DOHH2 (cell line): ENCODE measurements around the gene DGCR2.

Experiments
- H3F3A ChIP-seq: fragments of 200-600 bp; sonication (generic), shearing (Covaris generic); 2 replicates; pipeline ENCODE4 v1.6.0; 2016; ENCODE audit warnings: antibody characterized with exemption, mild to moderate bottlenecking; ENCODE audit not compliant: control insufficient read depth, insufficient read depth
- H3K27ac ChIP-seq: fragments of 200-600 bp; sonication (generic); 2 replicates; pipeline ENCODE4 v1.5.1; 2014; ENCODE audit warnings: low read depth, mild to moderate bottlenecking, low read length, moderate library complexity
- H3K27me3 ChIP-seq: fragments of 200-600 bp; sonication (generic); 2 replicates; pipeline ENCODE4 v1.6.1; 2014; ENCODE audit warnings: mild to moderate bottlenecking, low read length, mixed read lengths; ENCODE audit not compliant: control insufficient read depth
- H3K36me3 ChIP-seq: fragments of 200-600 bp; sonication (generic); 2 replicates; pipeline ENCODE4 v1.6.1; 2014; ENCODE audit warnings: mild to moderate bottlenecking, low read length, moderate library complexity, mixed read lengths; ENCODE audit not compliant: control insufficient read depth
- H3K4me1 ChIP-seq: fragments of 200-600 bp; sonication (generic); 2 replicates; pipeline ENCODE4 v1.6.1; 2014; ENCODE audit warnings: mild to moderate bottlenecking, low read length, mixed read lengths; ENCODE audit not compliant: control insufficient read depth
- H3K4me2 ChIP-seq: fragments of 200-600 bp; sonication (generic); 2 replicates; pipeline ENCODE4 v1.6.0; 2014; ENCODE audit warnings: mild to moderate bottlenecking, low read length, moderate library complexity
- H3K4me3 ChIP-seq: fragments of 200-600 bp; sonication (generic); 2 replicates; pipeline ENCODE4 v1.5.1; 2014; ENCODE audit warnings: mild to moderate bottlenecking, low read length, mixed read lengths
- H3K79me2 ChIP-seq: fragments of 200-600 bp; sonication (generic); 2 replicates; pipeline ENCODE4 v1.6.1; 2014; ENCODE audit warnings: mild to moderate bottlenecking, low read length, mixed read lengths; ENCODE audit not compliant: control insufficient read depth
- H3K9me2 ChIP-seq: fragments of 200-600 bp; sonication (generic); replicated peaks from 2 replicates; pipeline ENCODE4 v1.6.1; 2014; ENCODE audit warnings: mild to moderate bottlenecking, low read length, mixed read lengths; ENCODE audit not compliant: control insufficient read depth
- H3K9me3 ChIP-seq: fragments of 200-600 bp; sonication (generic); 2 replicates; pipeline ENCODE4 v1.6.1; 2014; ENCODE audit warnings: antibody characterized with exemption, low read length, mixed read lengths; ENCODE audit not compliant: control insufficient read depth, insufficient read depth
- H4K20me1 ChIP-seq: fragments of 200-600 bp; sonication (generic); 2 replicates; pipeline ENCODE4 v1.6.0; 2014; ENCODE audit warnings: low read depth, mild to moderate bottlenecking, antibody characterized with exemption, low read length, moderate library complexity; ENCODE audit not compliant: control insufficient read depth, insufficient read depth
- EZH2phosphoT487 ChIP-seq: fragments of 200-600 bp; sonication (generic); IDR thresholded peaks from 2 replicates; pipeline ENCODE4 v1.6.1; 2017; ENCODE audit warnings: borderline replicate concordance, mild to moderate bottlenecking, antibody characterized with exemption, low read length, moderate library complexity, mixed read lengths
- TF ChIP-seq, protein P1 (sequence below): fragments of 200-600 bp; sonication (generic); IDR thresholded peaks from one replicate; pipeline ENCODE4 v1.5.1; 2014; ENCODE audit warnings: antibody characterized with exemption, mild to moderate bottlenecking, low read depth, low read length; ENCODE audit not compliant: poor library complexity, severe bottlenecking

DGCR2 gene

DNA sequence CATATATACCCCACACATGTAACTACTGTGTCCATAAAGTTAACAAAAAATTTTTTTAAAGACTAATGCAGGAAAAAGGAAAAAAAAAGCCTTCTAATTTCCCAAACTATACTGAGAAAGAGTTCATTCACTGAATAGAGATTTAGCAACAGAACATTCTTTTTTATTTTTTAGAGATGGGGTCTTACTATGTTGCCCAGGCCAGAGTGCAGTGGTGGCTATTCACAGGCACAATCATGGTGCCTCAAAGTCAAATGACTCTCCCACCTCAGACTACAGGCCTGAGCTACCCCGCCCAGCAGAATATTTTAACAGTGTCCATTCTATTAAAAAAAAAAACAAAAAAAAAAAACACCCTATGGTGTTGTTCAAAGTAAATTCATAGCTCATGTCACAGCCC, 25.7 kb downstream of the DGCR2 start:
- peaks cover 7% of the 10 kb centered on the region; the same call in 1 of the 2 replicates for H4K20me1 ChIP-seq
- H3K9me3 ChIP-seq, result no peaks in the 10 kb centered on the region
- H3K36me3 ChIP-seq, result peaks cover 5% of the 10 kb centered on the region; the same call in 1 of the 2 replicates
- H3K27ac ChIP-seq, result no peak overlapping the region
- no peaks in the 10 kb centered on the region for H3F3A ChIP-seq
- H3K4me3 ChIP-seq, result no peak overlapping the region
- H3K9me2 ChIP-seq, result no peaks in the 10 kb centered on the region
- no peaks in the 10 kb centered on the region for H3K4me1 ChIP-seq
- no peaks in the 10 kb centered on the region for H3K27me3 ChIP-seq
- TF ChIP-seq EZH2phosphoT487, result no peak
- TF ChIP-seq, protein P1, sequence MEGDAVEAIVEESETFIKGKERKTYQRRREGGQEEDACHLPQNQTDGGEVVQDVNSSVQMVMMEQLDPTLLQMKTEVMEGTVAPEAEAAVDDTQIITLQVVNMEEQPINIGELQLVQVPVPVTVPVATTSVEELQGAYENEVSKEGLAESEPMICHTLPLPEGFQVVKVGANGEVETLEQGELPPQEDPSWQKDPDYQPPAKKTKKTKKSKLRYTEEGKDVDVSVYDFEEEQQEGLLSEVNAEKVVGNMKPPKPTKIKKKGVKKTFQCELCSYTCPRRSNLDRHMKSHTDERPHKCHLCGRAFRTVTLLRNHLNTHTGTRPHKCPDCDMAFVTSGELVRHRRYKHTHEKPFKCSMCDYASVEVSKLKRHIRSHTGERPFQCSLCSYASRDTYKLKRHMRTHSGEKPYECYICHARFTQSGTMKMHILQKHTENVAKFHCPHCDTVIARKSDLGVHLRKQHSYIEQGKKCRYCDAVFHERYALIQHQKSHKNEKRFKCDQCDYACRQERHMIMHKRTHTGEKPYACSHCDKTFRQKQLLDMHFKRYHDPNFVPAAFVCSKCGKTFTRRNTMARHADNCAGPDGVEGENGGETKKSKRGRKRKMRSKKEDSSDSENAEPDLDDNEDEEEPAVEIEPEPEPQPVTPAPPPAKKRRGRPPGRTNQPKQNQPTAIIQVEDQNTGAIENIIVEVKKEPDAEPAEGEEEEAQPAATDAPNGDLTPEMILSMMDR, result no peak
- H3K79me2 ChIP-seq, result peaks cover 59% of the 10 kb centered on the region
- no peak overlapping the region for H3K4me2 ChIP-seq

DNA sequence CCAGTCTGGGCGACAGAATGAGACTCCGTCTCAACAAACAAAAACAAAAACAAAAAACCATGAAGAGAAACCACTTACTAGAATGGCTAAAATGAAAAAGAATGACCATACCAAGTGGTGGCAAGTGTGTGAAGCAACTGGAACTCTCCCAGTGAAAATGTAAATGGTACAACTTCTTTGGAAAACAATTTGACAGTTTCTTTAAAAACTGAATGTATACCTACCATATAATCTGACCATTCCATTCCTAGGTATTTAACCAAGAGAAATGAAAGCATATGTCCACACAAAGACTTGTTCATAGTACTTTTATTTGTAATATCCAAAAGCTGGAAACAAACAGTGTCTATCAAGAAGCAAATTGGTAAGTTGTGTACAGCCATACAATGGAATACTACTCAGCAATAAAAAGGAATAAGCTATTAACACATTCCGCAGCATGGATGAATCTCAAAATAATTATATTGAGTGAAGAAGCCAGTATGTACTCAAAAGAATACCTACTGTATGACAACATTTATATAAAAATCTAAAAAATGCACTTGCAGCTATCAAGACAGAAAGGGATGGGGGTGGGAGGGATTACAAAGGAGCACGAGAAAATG, 27.7 kb downstream of the DGCR2 start:
- H3K4me2 ChIP-seq, result no peak overlapping the region
- H4K20me1 ChIP-seq, result peaks cover 7% of the 10 kb centered on the region; the same call in 1 of the 2 replicates
- H3K27ac ChIP-seq, result no peak overlapping the region
- H3K27me3 ChIP-seq, result no peaks in the 10 kb centered on the region
- H3K79me2 ChIP-seq, result peaks cover 43% of the 10 kb centered on the region
- no peaks in the 10 kb centered on the region for H3K4me1 ChIP-seq
- peaks cover 5% of the 10 kb centered on the region; the same call in 1 of the 2 replicates for H3K36me3 ChIP-seq
- H3K9me3 ChIP-seq, result no peaks in the 10 kb centered on the region
- H3F3A ChIP-seq, result no peaks in the 10 kb centered on the region
- H3K9me2 ChIP-seq, result no peaks in the 10 kb centered on the region
- H3K4me3 ChIP-seq, result no peak overlapping the region
- TF ChIP-seq, protein P1, result no peak
- TF ChIP-seq EZH2phosphoT487, result no peak

DNA sequence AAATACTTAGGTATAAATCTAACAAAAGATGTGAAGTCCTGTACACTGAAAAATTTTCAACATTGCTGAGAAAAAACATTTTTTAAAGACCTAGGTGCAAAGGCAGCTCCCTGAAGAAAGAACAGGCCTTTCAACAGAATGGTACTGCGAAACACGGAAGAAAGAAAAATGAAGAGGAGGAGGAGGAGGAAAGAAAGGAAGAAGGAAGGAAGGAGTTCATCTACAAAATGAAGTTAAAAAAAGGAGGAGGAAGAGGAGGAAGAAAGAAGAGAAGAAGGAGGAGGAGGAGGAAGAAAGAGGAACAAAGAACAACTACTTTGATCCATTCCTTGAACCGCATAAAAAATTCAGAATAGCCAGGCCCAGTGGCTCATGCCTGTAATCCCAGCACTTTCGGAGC, 29.5 kb downstream of the DGCR2 start:
- Histone ChIP-seq H3K27me3 (no peaks in the 10 kb centered on the region), H3K4me2 (no peak overlapping the region), H3F3A (no peaks in the 10 kb centered on the region), H4K20me1 (peaks cover 9% of the 10 kb centered on the region; the same call in 1 of the 2 replicates), H3K36me3 (peaks cover 2% of the 10 kb centered on the region; the same call in 1 of the 2 replicates), H3K9me2 (no peaks in the 10 kb centered on the region), H3K79me2 (peaks cover 28% of the 10 kb centered on the region), H3K4me3 (no peak overlapping the region), H3K9me3 (no peaks in the 10 kb centered on the region), H3K27ac (no peak overlapping the region), H3K4me1 (no peaks in the 10 kb centered on the region)
- TF ChIP-seq EZH2phosphoT487, result no peak
- TF ChIP-seq, protein P1, result no peak
